Cardiac atrium fibroblast (primary cell): Measurements from ENCODE around the gene ADAMTS18. TPM values are rescaled to one million over a fixed set of nuclear protein-coding genes. Genes with fewer than 3 reads are reported as not detected.

Experiments used
- total RNA-seq: library from RNA; depleted of rRNA; stranded (reverse); fragments of >200 nt; gene quantifications from 2 replicates; pipeline ENCODE4 v1.2.3, GENCODE V29; 2015

ADAMTS18 gene
- under 0.01 TPM in 1 of 2 replicates, not detected in the other for total RNA-seq

GRCh38 chr16:77434530-77435271 lies at the start of gene ADAMTS18:
ADAMTS18 (minus strand) TSS chr16:77435034; CDS start chr16:77434695, 339 bp downstream.

Other genes with a start within 250 kb of the ADAMTS18 start
- 10.7 and 13.8 TPM in 2 replicates for gene MON1B, start 243.8 kb downstream of the ADAMTS18 start, total RNA-seq
- gene SYCE1L, start 235.6 kb downstream of the ADAMTS18 start, total RNA-seq, result 8.6 TPM in 1 of 2 replicates, not detected in the other